NCI-H2196 (cell line): ENCODE results near the gene AADACL2.
"Not testable (repeated sequence)": the region's sequence is repeated elsewhere in the genome, so short reads cannot be mapped to it uniquely, and the experiment has no call there.

Experiments
- DNase-seq: peaks from one replicate; lab custom pipeline; 2025; ENCODE audit not compliant: unreplicated experiment; lab: John Stamatoyannopoulos, UW

Gene AADACL2

GRCh38 chr3:151764699-151765098 is 31.0 kb downstream of the AADACL2 start:
- not testable (repeated sequence) for DNase-seq

- DNase-seq, result no peak
These were observed 32.0 kb downstream of the AADACL2 start for GRCh38 chr3:151765685-151766084.

GRCh38 chr3:151766454-151766853 is 32.7 kb downstream of the AADACL2 start:
- no peak for DNase-seq

- DNase-seq, result no peak
These were observed 34.7 kb downstream of the AADACL2 start for GRCh38 chr3:151768393-151768930.

- DNase-seq, result no peak
These were observed 35.4 kb downstream of the AADACL2 start for GRCh38 chr3:151769175-151769574.

GRCh38 chr3:151770956-151771355 is 37.2 kb downstream of the AADACL2 start:
- peak; percentile 72 for DNase-seq

GRCh38 chr3:151772825-151773480 is 39.2 kb downstream of the AADACL2 start:
- no peak for DNase-seq

- DNase-seq, result no peak
These were observed 40.5 kb downstream of the AADACL2 start for GRCh38 chr3:151774235-151774634.

GRCh38 chr3:151774910-151775309 is 41.2 kb downstream of the AADACL2 start:
- no peak for DNase-seq

- DNase-seq, result no peak
These were observed 41.9 kb downstream of the AADACL2 start for GRCh38 chr3:151775314-151776258.

GRCh38 chr3:151776259-151776740 is 42.6 kb downstream of the AADACL2 start:
- no peak for DNase-seq

GRCh38 chr3:151777880-151778279 is 44.2 kb downstream of the AADACL2 start:
- DNase-seq, result no peak

GRCh38 chr3:151787626-151788025 is 53.9 kb downstream of the AADACL2 start:
- no peak for DNase-seq

GRCh38 chr3:151788401-151788800 is 54.7 kb downstream of the AADACL2 start:
- DNase-seq, result no peak

GRCh38 chr3:151789853-151790463 is 56.2 kb downstream of the AADACL2 start:
- DNase-seq, result no peak

- DNase-seq, result not testable (repeated sequence)
These were observed 57.0 kb downstream of the AADACL2 start for GRCh38 chr3:151790763-151791162.

- no peak for DNase-seq
These were observed 58.7 kb downstream of the AADACL2 start for GRCh38 chr3:151792411-151792810.

- DNase-seq, result no peak
These were observed 59.9 kb downstream of the AADACL2 start for GRCh38 chr3:151793636-151794035.

GRCh38 chr3:151794080-151794479 is 60.4 kb downstream of the AADACL2 start:
- DNase-seq, result no peak

- no peak for DNase-seq
These were observed 61.5 kb downstream of the AADACL2 start for GRCh38 chr3:151795276-151795675.

- no peak for DNase-seq
These were observed 62.5 kb downstream of the AADACL2 start for GRCh38 chr3:151796105-151796680.
